WTC11 (cell line): ENCODE data around the gene SPATA2. TPM values are rescaled to one million over a fixed set of nuclear protein-coding genes. Genes with fewer than 3 reads are reported as not detected.

Experiments
- ATAC-seq: fragments of 200-7000 bp; cut with Tn5 transposase; 2 replicates; pipeline ENCODE4 v1.10.0; 2021; ENCODE audit warnings: mild to moderate bottlenecking, moderate library complexity
- CTCF ChIA-PET: fragments of 300-600 bp; sonication (Branson Sonifier 250); formaldehyde crosslinking; loops from one replicate; lab custom pipeline; 2021; ENCODE audit warnings: antibody characterized with exemption; lab: Charles Lee
- POLR2A ChIA-PET: fragments of 350-600 bp; sonication (Branson Sonifier 250); formaldehyde crosslinking; loops from one replicate; lab custom pipeline; 2021; ENCODE audit warnings: antibody characterized with exemption; lab: Charles Lee
- DNase-seq: peaks from one replicate; pipeline ENCODE4 v3.0.0; 2021; ENCODE audit warnings: low spot score
- H3K27ac Mint-ChIP-seq: 2 replicates; pipeline ENCODE4 v1.8.0; 2021; ENCODE audit warnings: mixed read lengths
- H3K27me3 Mint-ChIP-seq: 2 replicates; pipeline ENCODE4 v1.8.0; 2021; ENCODE audit warnings: low read depth, mild to moderate bottlenecking, moderate library complexity, mixed read lengths
- H3K36me3 Mint-ChIP-seq: 2 replicates; pipeline ENCODE4 v1.8.0; 2021; ENCODE audit warnings: mixed read lengths
- H3K4me1 Mint-ChIP-seq: 2 replicates; pipeline ENCODE4 v1.8.0; 2022; ENCODE audit warnings: mixed read lengths
- H3K4me3 Mint-ChIP-seq: 2 replicates; pipeline ENCODE4 v1.8.0; 2021; ENCODE audit warnings: mild to moderate bottlenecking, moderate library complexity, mixed read lengths
- H3K9me3 Mint-ChIP-seq: 2 replicates; pipeline ENCODE4 v1.8.0; 2021; ENCODE audit warnings: mixed read lengths
- ATF1 ChIP-seq: sonication (generic); formaldehyde crosslinking; IDR thresholded peaks from 2 replicates; pipeline ENCODE4 v1.8.1; 2023; ENCODE audit warnings: mild to moderate bottlenecking, moderate library complexity, missing genetic modification reagents
- ETV6 ChIP-seq: sonication (generic); formaldehyde crosslinking; IDR thresholded peaks from 2 replicates; pipeline ENCODE4 v1.8.1; 2022; ENCODE audit warnings: mild to moderate bottlenecking, missing genetic modification reagents
- FOXJ3 ChIP-seq: sonication (generic); formaldehyde crosslinking; IDR thresholded peaks from 2 replicates; pipeline ENCODE4 v1.9.0; 2021; ENCODE audit warnings: missing genetic modification reagents, mild to moderate bottlenecking, borderline replicate concordance
- FOXK1 ChIP-seq: sonication (generic); formaldehyde crosslinking; IDR thresholded peaks from 2 replicates; pipeline ENCODE4 v1.8.0; 2022; ENCODE audit warnings: mild to moderate bottlenecking, moderate library complexity, missing genetic modification reagents
- MYBL2 ChIP-seq: sonication (generic); formaldehyde crosslinking; IDR thresholded peaks from 2 replicates; pipeline ENCODE4 v1.8.1; 2023; ENCODE audit warnings: mild to moderate bottlenecking, moderate library complexity, missing genetic modification reagents
- RORB ChIP-seq: fragments of 250-450 bp; sonication (Bioruptor Pico); IDR thresholded peaks from 2 replicates; pipeline ENCODE4 v1.9.0; 2021; ENCODE audit warnings: mild to moderate bottlenecking
- SMAD4 ChIP-seq: sonication (generic); formaldehyde crosslinking; IDR thresholded peaks from 2 replicates; pipeline ENCODE4 v1.8.0; 2022; ENCODE audit warnings: mild to moderate bottlenecking, missing genetic modification reagents
- SP1 ChIP-seq: sonication (generic); formaldehyde crosslinking; conservative IDR thresholded peaks from 2 replicates; pipeline ENCODE4 v1.8.1; 2022; ENCODE audit warnings: missing genetic modification reagents
- ZBTB21 ChIP-seq: sonication (generic); formaldehyde crosslinking; IDR thresholded peaks from 2 replicates; pipeline ENCODE4 v1.8.1; 2023; ENCODE audit warnings: mild to moderate bottlenecking, missing genetic modification reagents, borderline replicate concordance
- ZNF121 ChIP-seq: sonication (generic); formaldehyde crosslinking; IDR thresholded peaks from 2 replicates; pipeline ENCODE4 v1.8.0; 2023; ENCODE audit warnings: missing genetic modification reagents
- ZNF263 ChIP-seq: sonication (generic); formaldehyde crosslinking; IDR thresholded peaks from 2 replicates; pipeline ENCODE4 v1.8.1; 2022; ENCODE audit warnings: low read depth, mild to moderate bottlenecking, moderate library complexity, missing genetic modification reagents
- ZNF671 ChIP-seq: fragments of 250-450 bp; sonication (Bioruptor Pico); IDR thresholded peaks from 2 replicates; pipeline ENCODE4 v1.8.0; 2021; ENCODE audit warnings: mild to moderate bottlenecking
- total RNA-seq: library from RNA; stranded (reverse); gene quantifications from 3 replicates; pipeline ENCODE4 v1.2.3, GENCODE V29; 2021
- TF ChIP-seq, protein P1 (sequence below): fragments of 250-450 bp; sonication (Bioruptor Pico); IDR thresholded peaks from 2 replicates; pipeline ENCODE4 v1.8.0; 2021; ENCODE audit warnings: mild to moderate bottlenecking
- TF ChIP-seq, protein P2 (sequence below): fragments of 250-450 bp; sonication (Bioruptor Pico); IDR thresholded peaks from 2 replicates; pipeline ENCODE4 v1.9.0; 2021; ENCODE audit warnings: mild to moderate bottlenecking
- TF ChIP-seq, protein P3 (sequence below): sonication (generic); formaldehyde crosslinking; IDR thresholded peaks from 2 replicates; pipeline ENCODE4 v1.8.1; 2022; ENCODE audit warnings: missing genetic modification reagents, borderline replicate concordance
- TF ChIP-seq, protein P4 (sequence below): sonication (generic); formaldehyde crosslinking; IDR thresholded peaks from 2 replicates; pipeline ENCODE4 v1.8.1; 2022; ENCODE audit warnings: mild to moderate bottlenecking, missing genetic modification reagents, moderate library complexity, borderline replicate concordance
- TF ChIP-seq, protein P5 (sequence below): sonication (generic); formaldehyde crosslinking; IDR thresholded peaks from 2 replicates; pipeline ENCODE4 v1.8.1; 2023; ENCODE audit warnings: mild to moderate bottlenecking, moderate library complexity, missing genetic modification reagents

SPATA2 gene
- total RNA-seq, 1 experiment from 2014 or later: 11.3 TPM

DNA sequence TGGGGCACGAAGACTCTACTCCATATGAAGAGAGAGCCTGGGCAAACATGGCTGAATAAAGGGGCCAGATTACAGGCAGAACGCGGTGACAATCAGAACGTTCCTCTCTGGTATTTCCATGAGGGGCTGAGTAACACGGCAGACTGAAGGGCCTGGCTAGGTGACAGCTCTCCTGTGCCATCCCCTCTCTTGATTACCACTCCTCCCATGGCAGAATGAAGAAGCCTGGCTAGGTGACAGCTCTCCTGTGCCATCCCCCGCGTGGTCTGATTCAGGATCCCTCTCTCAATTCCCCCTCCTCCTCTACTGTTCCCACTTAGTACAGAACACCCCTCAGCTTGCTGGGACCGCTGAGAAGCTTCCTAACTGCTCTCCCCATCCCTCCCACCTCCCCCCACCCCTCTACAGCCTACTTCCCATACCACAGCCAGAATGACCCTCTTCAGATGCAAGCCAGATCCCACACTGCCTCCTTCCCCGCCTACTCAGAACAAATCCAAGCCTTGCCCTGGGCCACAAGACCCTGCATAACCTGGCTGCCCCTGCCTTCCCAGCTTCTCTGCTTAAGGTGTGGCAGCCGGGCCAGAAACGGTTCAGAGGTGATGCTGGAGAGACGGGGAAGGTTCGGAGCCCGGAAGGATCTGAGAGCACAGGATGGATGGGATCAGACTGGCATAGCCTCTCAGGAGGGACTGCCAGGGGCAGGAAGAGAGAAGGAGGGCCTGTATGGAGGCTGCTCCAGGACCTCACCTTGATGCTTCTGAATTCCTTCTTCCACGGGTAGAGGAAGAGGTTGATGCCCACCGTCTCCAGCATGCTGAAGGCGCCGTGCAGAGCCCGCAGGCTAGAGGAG is 7.7 kb downstream of the SPATA2 start:
- DNase-seq: no peak
- peaks cover 22% of the 10 kb centered on the region for H3K36me3 Mint-ChIP-seq
- H3K27ac Mint-ChIP-seq: no peak overlapping the region
- no peaks in the 10 kb centered on the region for H3K9me3 Mint-ChIP-seq
- no peak overlapping the region for H3K4me3 Mint-ChIP-seq
- TF ChIP-seq ATF1 (CRISPR knock-in tag) (no peak), SMAD4 (CRISPR knock-in tag) (no peak), ZNF671 (CRISPR knock-in tag) (no peak)
- TF ChIP-seq, all 79 proteins: peak for 0
- no peaks in the 10 kb centered on the region for H3K4me1 Mint-ChIP-seq
- POLR2A ChIA-PET: no interaction called here
- CTCF ChIA-PET: interaction anchor here (0.9 to 2.3 kb wide), 3 partner anchors 20 to 297 kb away, joined by 3 to 8 read pairs (median 4); no protein-coding TSS in a partner anchor
- ATAC-seq: no peak
- no peaks in the 10 kb centered on the region for H3K27me3 Mint-ChIP-seq

DNA sequence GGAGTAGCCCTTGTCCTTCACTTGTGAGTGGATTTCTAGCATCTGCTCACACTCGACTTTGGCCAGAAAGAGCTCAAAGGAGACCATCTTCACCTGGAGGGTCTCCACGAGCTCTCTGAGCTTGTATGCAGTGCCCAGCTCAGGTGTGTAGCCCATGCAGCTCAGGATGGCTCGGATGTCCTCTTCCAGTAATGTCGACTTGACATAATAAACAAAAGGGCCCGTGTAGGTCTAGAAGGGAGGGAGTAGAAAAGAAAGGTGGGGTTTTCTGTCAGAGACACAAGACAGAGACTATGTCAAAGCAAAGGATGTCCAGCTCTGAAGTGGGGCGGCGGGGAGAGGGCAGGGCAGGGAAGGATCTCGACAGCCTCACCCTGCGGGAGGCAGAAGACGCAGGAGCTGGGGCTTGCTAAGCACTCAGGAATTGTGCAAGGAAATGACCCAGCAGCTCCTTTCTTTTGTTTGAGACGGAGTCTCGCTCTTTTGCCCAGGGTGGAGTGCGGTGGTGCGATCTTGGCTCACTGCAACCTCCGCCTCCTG is 8.6 kb downstream of the SPATA2 start:
- Mint-ChIP-seq H3K27me3 (no peaks in the 10 kb centered on the region), H3K4me3 (no peak overlapping the region), H3K36me3 (peaks cover 22% of the 10 kb centered on the region), H3K9me3 (no peaks in the 10 kb centered on the region), H3K4me1 (no peaks in the 10 kb centered on the region), H3K27ac (no peak overlapping the region)
- TF ChIP-seq, protein P1, sequence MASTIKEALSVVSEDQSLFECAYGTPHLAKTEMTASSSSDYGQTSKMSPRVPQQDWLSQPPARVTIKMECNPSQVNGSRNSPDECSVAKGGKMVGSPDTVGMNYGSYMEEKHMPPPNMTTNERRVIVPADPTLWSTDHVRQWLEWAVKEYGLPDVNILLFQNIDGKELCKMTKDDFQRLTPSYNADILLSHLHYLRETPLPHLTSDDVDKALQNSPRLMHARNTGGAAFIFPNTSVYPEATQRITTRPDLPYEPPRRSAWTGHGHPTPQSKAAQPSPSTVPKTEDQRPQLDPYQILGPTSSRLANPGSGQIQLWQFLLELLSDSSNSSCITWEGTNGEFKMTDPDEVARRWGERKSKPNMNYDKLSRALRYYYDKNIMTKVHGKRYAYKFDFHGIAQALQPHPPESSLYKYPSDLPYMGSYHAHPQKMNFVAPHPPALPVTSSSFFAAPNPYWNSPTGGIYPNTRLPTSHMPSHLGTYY (CRISPR knock-in tag): no peak
- TF ChIP-seq RORB (CRISPR knock-in tag) (no peak), ZNF121 (CRISPR knock-in tag) (no peak), ZBTB21 (no peak), FOXJ3 (CRISPR knock-in tag) (no peak)
- TF ChIP-seq, protein P2, sequence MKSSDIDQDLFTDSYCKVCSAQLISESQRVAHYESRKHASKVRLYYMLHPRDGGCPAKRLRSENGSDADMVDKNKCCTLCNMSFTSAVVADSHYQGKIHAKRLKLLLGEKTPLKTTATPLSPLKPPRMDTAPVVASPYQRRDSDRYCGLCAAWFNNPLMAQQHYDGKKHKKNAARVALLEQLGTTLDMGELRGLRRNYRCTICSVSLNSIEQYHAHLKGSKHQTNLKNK: no peak
- TF ChIP-seq, protein P3, sequence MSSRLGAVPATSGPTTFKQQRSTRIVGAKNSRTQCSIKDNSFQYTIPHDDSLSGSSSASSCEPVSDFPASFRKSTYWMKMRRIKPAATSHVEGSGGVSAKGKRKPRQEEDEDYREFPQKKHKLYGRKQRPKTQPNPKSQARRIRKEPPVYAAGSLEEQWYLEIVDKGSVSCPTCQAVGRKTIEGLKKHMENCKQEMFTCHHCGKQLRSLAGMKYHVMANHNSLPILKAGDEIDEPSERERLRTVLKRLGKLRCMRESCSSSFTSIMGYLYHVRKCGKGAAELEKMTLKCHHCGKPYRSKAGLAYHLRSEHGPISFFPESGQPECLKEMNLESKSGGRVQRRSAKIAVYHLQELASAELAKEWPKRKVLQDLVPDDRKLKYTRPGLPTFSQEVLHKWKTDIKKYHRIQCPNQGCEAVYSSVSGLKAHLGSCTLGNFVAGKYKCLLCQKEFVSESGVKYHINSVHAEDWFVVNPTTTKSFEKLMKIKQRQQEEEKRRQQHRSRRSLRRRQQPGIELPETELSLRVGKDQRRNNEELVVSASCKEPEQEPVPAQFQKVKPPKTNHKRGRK (CRISPR knock-in tag): no peak
- POLR2A ChIA-PET: no interaction called here
- no peak for DNase-seq
- no peak for ATAC-seq
- CTCF ChIA-PET: interaction anchor here (0.9 to 2.3 kb wide), 2 partner anchors 19 to 29 kb away, joined by 4 to 8 read pairs; no protein-coding TSS in a partner anchor

DNA sequence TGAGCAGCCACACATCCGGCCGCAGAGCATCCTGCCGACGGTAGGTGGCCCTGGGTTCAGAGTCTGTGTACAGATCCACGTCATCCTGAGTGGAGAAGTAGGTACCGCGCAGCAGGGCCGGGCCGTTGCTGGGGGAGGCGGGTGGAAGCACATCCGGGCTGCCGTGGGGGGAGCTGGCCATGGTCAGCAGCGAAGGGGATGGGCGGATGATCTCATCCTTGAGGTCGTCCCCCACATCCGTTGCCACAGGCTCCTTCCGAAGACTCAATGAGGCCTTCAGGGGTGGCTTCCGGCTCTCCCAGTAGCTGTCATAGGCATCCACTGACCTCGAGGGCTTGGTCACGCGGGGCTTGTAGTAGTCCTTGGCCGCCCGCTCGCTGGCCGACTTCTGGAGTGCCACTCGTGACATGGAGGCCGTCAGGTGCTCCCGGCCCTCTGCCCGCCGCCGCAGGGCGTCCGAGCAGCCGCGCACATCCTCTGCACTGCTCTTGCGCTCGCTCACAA is 9.2 kb downstream of the SPATA2 start:
- no peaks in the 10 kb centered on the region for H3K4me1 Mint-ChIP-seq
- peaks cover 22% of the 10 kb centered on the region for H3K36me3 Mint-ChIP-seq
- no peaks in the 10 kb centered on the region for H3K27me3 Mint-ChIP-seq
- ChIA-PET POLR2A (no interaction called here), CTCF (interaction anchor here (0.5 to 2.3 kb wide), 3 partner anchors 18 to 29 kb away, joined by 3 to 8 read pairs (median 4); no protein-coding TSS in a partner anchor)
- TF ChIP-seq, protein P4, sequence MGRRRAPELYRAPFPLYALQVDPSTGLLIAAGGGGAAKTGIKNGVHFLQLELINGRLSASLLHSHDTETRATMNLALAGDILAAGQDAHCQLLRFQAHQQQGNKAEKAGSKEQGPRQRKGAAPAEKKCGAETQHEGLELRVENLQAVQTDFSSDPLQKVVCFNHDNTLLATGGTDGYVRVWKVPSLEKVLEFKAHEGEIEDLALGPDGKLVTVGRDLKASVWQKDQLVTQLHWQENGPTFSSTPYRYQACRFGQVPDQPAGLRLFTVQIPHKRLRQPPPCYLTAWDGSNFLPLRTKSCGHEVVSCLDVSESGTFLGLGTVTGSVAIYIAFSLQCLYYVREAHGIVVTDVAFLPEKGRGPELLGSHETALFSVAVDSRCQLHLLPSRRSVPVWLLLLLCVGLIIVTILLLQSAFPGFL (CRISPR knock-in tag): no peak
- TF ChIP-seq ZNF263 (CRISPR knock-in tag): no peak
- TF ChIP-seq MYBL2 (CRISPR knock-in tag): no peak
- no peak for TF ChIP-seq ETV6 (CRISPR knock-in tag)
- TF ChIP-seq FOXK1 (CRISPR knock-in tag): no peak
- TF ChIP-seq, protein P5, sequence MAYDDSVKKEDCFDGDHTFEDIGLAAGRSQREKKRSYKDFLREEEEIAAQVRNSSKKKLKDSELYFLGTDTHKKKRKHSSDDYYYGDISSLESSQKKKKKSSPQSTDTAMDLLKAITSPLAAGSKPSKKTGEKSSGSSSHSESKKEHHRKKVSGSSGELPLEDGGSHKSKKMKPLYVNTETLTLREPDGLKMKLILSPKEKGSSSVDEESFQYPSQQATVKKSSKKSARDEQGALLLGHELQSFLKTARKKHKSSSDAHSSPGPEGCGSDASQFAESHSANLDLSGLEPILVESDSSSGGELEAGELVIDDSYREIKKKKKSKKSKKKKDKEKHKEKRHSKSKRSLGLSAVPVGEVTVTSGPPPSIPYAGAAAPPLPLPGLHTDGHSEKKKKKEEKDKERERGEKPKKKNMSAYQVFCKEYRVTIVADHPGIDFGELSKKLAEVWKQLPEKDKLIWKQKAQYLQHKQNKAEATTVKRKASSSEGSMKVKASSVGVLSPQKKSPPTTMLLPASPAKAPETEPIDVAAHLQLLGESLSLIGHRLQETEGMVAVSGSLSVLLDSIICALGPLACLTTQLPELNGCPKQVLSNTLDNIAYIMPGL (CRISPR knock-in tag): no peak
- no peak for TF ChIP-seq SP1
- no peak overlapping the region for H3K27ac Mint-ChIP-seq
- no peaks in the 10 kb centered on the region for H3K9me3 Mint-ChIP-seq
- ATAC-seq (no peak), DNase-seq (no peak)
- H3K4me3 Mint-ChIP-seq: no peak overlapping the region
